HepG2 (cell line): ENCODE results near the gene RGS13. TPM values are rescaled to one million over a fixed set of nuclear protein-coding genes. Genes with fewer than 3 reads are reported as not detected.

ENCODE experiments used
- CBX1 ChIP-seq: IDR thresholded peaks from one replicate; pipeline ENCODE4 v1.6.1; 2016; ENCODE audit warnings: antibody characterized with exemption, low read depth
- CREB1 ChIP-seq, 2 experiments: fragments of 450-650 bp in 1 of 2; IDR thresholded peaks; 2 replicates each; pipeline ENCODE4 v1.6.1; 2016 to 2017; ENCODE audit warnings: control low read depth in 1 of 2, mild to moderate bottlenecking in 1 of 2, missing compliant biosample characterization in 1 of 2, missing genetic modification characterization in 1 of 2
- FOXP1 ChIP-seq, 2 experiments: fragments of 450-650 bp in 1 of 2; IDR thresholded peaks; 2 replicates each; pipeline ENCODE4 v1.6.1; 2017 to 2018; ENCODE audit warnings: antibody characterized with exemption in 1 of 2
- HIVEP1 ChIP-seq: sonication (generic); formaldehyde crosslinking; IDR thresholded peaks from 2 replicates; pipeline ENCODE4 v1.4.0; 2020; ENCODE audit warnings: mild to moderate bottlenecking, missing genetic modification reagents
- HNRNPUL1 ChIP-seq: fragments of 200-400 bp; formaldehyde crosslinking; IDR thresholded peaks from 2 replicates; pipeline ENCODE4 v1.6.1; 2017; ENCODE audit warnings: low read depth, mild to moderate bottlenecking, low read length, moderate library complexity
- KAT2B ChIP-seq: fragments of 150-350 bp; IDR thresholded peaks from 2 replicates; pipeline ENCODE4 v1.6.1; 2014; ENCODE audit warnings: low read depth, low read length, borderline replicate concordance
- SRF ChIP-seq: IDR thresholded peaks from 2 replicates; pipeline ENCODE4 v1.6.1; 2011; ENCODE audit warnings: mild to moderate bottlenecking, low read depth, low read length, moderate library complexity
- ZBTB49 ChIP-seq: sonication (generic); formaldehyde crosslinking; IDR thresholded peaks from 2 replicates; pipeline ENCODE4 v1.4.0; 2020; ENCODE audit warnings: missing genetic modification reagents, borderline replicate concordance
- ZFP41 ChIP-seq: sonication (generic); formaldehyde crosslinking; IDR thresholded peaks from 2 replicates; pipeline ENCODE4 v1.4.0; 2020; ENCODE audit warnings: mild to moderate bottlenecking, missing genetic modification reagents, borderline replicate concordance
- ZMYM2 ChIP-seq: sonication (generic); formaldehyde crosslinking; IDR thresholded peaks from 2 replicates; pipeline ENCODE4 v1.8.0; 2022; ENCODE audit warnings: mild to moderate bottlenecking, missing genetic modification reagents
- ZNF256 ChIP-seq: sonication (generic); formaldehyde crosslinking; conservative IDR thresholded peaks from 2 replicates; pipeline ENCODE4 v1.4.0; 2020; ENCODE audit warnings: missing genetic modification reagents
- ZNF274 ChIP-seq: sonication (generic); formaldehyde crosslinking; IDR thresholded peaks from 2 replicates; pipeline ENCODE4 v1.5.1; 2020; ENCODE audit warnings: mild to moderate bottlenecking, missing genetic modification reagents
- ZNF546 ChIP-seq: sonication (generic); formaldehyde crosslinking; conservative IDR thresholded peaks from 2 replicates; pipeline ENCODE4 v1.8.1; 2023; ENCODE audit warnings: mild to moderate bottlenecking, missing genetic modification reagents
- ZNF614 ChIP-seq: IDR thresholded peaks from 2 replicates; pipeline ENCODE4 v1.6.1; 2018; ENCODE audit warnings: missing biosample characterization, missing genetic modification reagents, inconsistent platforms, borderline replicate concordance
- ZNF788 ChIP-seq: sonication (generic); formaldehyde crosslinking; IDR thresholded peaks from 2 replicates; pipeline ENCODE4 v1.5.0; 2020; ENCODE audit warnings: mild to moderate bottlenecking, missing genetic modification reagents, borderline replicate concordance
- polyA plus RNA-seq, 8 experiments: library from polyadenylated mRNA; depleted of rRNA in 3 of 8; stranded (reverse) in 7 of 8; unstranded in 1 of 8; fragments of >200 nt; fragmentation: Illumina TruSeq in 4 of 8; extraction: Trizol in 4 of 8; gene quantifications; 2 replicates each; pipeline versions ENCODE4 v1.2.1 to v1.2.3, GENCODE V29; 2011 to 2016; ENCODE audit warnings: low read depth in 4 of 8, missing spikeins in 1 of 8, mixed read lengths in 1 of 8; ENCODE audit not compliant: insufficient read depth in 1 of 8
- total RNA-seq, 5 experiments: library from RNA; depleted of rRNA; stranded (reverse); fragments of >200 nt; fragmentation: Illumina TruSeq; extraction: Trizol; gene quantifications; 2 replicates each; pipeline ENCODE4 v1.2.3, GENCODE V29; 2016; ENCODE audit warnings: low read depth in 1 of 5
- TF ChIP-seq, protein P1 (sequence below): IDR thresholded peaks from 2 replicates; pipeline ENCODE4 v1.6.1; 2016; ENCODE audit warnings: low read depth
- TF ChIP-seq, protein P2 (sequence below): sonication (generic); formaldehyde crosslinking; IDR thresholded peaks from 2 replicates; pipeline ENCODE4 v1.5.1; 2020; ENCODE audit warnings: mild to moderate bottlenecking, missing genetic modification reagents, borderline replicate concordance
- TF ChIP-seq, protein P3 (sequence below): sonication (generic); formaldehyde crosslinking; conservative IDR thresholded peaks from 2 replicates; pipeline ENCODE4 v1.4.0; 2020; ENCODE audit warnings: missing genetic modification reagents

The RGS13 gene
- total and polyA plus RNA-seq, 2 of the 13 experiments (the other 11 are each of a cell fraction or from before 2014, with no cell fraction given) = not detected

GRCh38 chr1:192702212-192702902, 66.4 kb downstream of the RGS13 start (continued):
- TF ChIP-seq, protein P1, sequence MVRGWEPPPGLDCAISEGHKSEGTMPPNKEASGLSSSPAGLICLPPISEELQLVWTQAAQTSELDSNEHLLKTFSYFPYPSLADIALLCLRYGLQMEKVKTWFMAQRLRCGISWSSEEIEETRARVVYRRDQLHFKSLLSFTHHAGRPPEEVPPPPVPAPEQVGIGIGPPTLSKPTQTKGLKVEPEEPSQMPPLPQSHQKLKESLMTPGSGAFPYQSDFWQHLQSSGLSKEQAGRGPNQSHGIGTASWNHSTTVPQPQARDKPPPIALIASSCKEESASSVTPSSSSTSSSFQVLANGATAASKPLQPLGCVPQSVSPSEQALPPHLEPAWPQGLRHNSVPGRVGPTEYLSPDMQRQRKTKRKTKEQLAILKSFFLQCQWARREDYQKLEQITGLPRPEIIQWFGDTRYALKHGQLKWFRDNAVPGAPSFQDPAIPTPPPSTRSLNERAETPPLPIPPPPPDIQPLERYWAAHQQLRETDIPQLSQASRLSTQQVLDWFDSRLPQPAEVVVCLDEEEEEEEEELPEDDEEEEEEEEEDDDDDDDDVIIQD (CRISPR knock-in tag) = peak; percentile 94
- TF ChIP-seq ZNF614 (CRISPR knock-in tag) (no peak), HNRNPUL1 (no peak), ZNF274 (CRISPR knock-in tag) (no peak), ZFP41 (CRISPR knock-in tag) (no peak), ZMYM2 (CRISPR knock-in tag) (no peak), ZBTB49 (CRISPR knock-in tag) (no peak), ZNF788 (CRISPR knock-in tag) (no peak), CBX1 (no peak), FOXP1 (IDR thresholded peaks at IDR 0.05) (no peak), FOXP1 (CRISPR knock-in tag; IDR thresholded peaks at IDR 0.05) (peak; percentile 76), ZNF546 (no peak), ZNF256 (CRISPR knock-in tag) (no peak), CREB1 (IDR thresholded peaks at IDR 0.05) (no peak), CREB1 (CRISPR knock-in tag; IDR thresholded peaks at IDR 0.05) (peak; percentile 67), SRF (no peak), HIVEP1 (CRISPR knock-in tag) (no peak), KAT2B (no peak)
- TF ChIP-seq, protein P2, sequence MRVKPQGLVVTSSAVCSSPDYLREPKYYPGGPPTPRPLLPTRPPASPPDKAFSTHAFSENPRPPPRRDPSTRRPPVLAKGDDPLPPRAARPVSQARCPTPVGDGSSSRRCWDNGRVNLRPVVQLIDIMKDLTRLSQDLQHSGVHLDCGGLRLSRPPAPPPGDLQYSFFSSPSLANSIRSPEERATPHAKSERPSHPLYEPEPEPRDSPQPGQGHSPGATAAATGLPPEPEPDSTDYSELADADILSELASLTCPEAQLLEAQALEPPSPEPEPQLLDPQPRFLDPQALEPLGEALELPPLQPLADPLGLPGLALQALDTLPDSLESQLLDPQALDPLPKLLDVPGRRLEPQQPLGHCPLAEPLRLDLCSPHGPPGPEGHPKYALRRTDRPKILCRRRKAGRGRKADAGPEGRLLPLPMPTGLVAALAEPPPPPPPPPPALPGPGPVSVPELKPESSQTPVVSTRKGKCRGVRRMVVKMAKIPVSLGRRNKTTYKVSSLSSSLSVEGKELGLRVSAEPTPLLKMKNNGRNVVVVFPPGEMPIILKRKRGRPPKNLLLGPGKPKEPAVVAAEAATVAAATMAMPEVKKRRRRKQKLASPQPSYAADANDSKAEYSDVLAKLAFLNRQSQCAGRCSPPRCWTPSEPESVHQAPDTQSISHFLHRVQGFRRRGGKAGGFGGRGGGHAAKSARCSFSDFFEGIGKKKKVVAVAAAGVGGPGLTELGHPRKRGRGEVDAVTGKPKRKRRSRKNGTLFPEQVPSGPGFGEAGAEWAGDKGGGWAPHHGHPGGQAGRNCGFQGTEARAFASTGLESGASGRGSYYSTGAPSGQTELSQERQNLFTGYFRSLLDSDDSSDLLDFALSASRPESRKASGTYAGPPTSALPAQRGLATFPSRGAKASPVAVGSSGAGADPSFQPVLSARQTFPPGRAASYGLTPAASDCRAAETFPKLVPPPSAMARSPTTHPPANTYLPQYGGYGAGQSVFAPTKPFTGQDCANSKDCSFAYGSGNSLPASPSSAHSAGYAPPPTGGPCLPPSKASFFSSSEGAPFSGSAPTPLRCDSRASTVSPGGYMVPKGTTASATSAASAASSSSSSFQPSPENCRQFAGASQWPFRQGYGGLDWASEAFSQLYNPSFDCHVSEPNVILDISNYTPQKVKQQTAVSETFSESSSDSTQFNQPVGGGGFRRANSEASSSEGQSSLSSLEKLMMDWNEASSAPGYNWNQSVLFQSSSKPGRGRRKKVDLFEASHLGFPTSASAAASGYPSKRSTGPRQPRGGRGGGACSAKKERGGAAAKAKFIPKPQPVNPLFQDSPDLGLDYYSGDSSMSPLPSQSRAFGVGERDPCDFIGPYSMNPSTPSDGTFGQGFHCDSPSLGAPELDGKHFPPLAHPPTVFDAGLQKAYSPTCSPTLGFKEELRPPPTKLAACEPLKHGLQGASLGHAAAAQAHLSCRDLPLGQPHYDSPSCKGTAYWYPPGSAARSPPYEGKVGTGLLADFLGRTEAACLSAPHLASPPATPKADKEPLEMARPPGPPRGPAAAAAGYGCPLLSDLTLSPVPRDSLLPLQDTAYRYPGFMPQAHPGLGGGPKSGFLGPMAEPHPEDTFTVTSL = peak; percentile 93; the same call in 1 of the 2 replicates
- TF ChIP-seq, protein P3, sequence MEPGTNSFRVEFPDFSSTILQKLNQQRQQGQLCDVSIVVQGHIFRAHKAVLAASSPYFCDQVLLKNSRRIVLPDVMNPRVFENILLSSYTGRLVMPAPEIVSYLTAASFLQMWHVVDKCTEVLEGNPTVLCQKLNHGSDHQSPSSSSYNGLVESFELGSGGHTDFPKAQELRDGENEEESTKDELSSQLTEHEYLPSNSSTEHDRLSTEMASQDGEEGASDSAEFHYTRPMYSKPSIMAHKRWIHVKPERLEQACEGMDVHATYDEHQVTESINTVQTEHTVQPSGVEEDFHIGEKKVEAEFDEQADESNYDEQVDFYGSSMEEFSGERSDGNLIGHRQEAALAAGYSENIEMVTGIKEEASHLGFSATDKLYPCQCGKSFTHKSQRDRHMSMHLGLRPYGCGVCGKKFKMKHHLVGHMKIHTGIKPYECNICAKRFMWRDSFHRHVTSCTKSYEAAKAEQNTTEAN (CRISPR knock-in tag) = peak; percentile 66; the same call in 1 of the 2 replicates
